Ishikawa (cell line): ENCODE results near the gene NOX5.

Experiments
- CEBPB ChIP-seq: IDR thresholded peaks from 2 replicates; pipeline ENCODE4 v1.6.1; 2012
- CREB1 ChIP-seq: IDR thresholded peaks from 2 replicates; pipeline ENCODE4 v1.6.1; 2012; ENCODE audit warnings: low read depth
- EGR1 ChIP-seq: IDR thresholded peaks from 2 replicates; pipeline ENCODE4 v1.6.1; 2012
- EP300 ChIP-seq: IDR thresholded peaks from 2 replicates; pipeline ENCODE4 v1.6.1; 2012; ENCODE audit warnings: borderline replicate concordance
- FOXM1 ChIP-seq: IDR thresholded peaks from 2 replicates; pipeline ENCODE4 v1.6.1; 2012; ENCODE audit warnings: low read depth, borderline replicate concordance
- NFIC ChIP-seq: IDR thresholded peaks from 2 replicates; pipeline ENCODE4 v1.6.1; 2012
- RAD21 ChIP-seq: IDR thresholded peaks from 2 replicates; pipeline ENCODE4 v1.6.1; 2012; ENCODE audit warnings: low read depth
- TAF1 ChIP-seq: IDR thresholded peaks from 2 replicates; pipeline ENCODE4 v1.6.1; 2012; ENCODE audit warnings: low read depth, mild to moderate bottlenecking
- TCF12 ChIP-seq: IDR thresholded peaks from 2 replicates; pipeline ENCODE4 v1.6.1; 2012; ENCODE audit warnings: low read depth
- TEAD4 ChIP-seq: IDR thresholded peaks from 2 replicates; pipeline ENCODE4 v1.6.1; 2012
- YY1 ChIP-seq: IDR thresholded peaks from 2 replicates; pipeline ENCODE4 v1.6.1; 2012; ENCODE audit warnings: low read depth
- ZBTB7A ChIP-seq: IDR thresholded peaks from 2 replicates; pipeline ENCODE4 v1.6.1; 2012; ENCODE audit warnings: low read depth
- TF ChIP-seq, protein P1 (sequence below): IDR thresholded peaks from 2 replicates; pipeline ENCODE4 v1.6.1; 2012
- TF ChIP-seq, protein P2 (sequence below): IDR thresholded peaks from 2 replicates; pipeline ENCODE4 v1.6.1; 2012; ENCODE audit warnings: low read depth, mild to moderate bottlenecking
- TF ChIP-seq, protein P3 (sequence below): IDR thresholded peaks from 2 replicates; pipeline ENCODE4 v1.6.1; 2012

NOX5 gene

DNA sequence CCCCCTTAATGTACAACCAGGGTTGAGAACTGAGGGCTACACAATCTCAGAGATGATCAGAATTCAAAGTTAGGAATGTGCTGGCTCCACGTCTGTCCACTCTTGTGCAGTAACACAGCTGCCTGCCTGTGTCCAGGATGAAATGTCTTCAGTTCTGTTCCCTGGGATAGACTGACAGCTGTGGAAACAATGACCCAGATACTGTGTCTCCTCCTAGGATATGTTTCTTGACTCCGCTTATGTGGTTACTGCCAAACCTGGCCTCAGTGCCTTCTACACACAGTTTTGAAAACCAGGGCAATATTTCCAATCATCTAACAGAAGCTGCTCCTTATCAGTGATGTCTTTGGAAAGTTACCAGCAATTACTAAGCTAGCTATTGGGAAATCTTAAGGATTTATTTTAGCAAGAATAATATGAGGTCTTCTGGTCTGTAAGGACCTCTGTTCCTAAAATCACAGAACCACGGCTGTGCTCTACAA is 67.6 kb downstream of the NOX5 start:
- TF ChIP-seq, protein P1, sequence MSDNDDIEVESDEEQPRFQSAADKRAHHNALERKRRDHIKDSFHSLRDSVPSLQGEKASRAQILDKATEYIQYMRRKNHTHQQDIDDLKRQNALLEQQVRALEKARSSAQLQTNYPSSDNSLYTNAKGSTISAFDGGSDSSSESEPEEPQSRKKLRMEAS, result no peak
- TF ChIP-seq NFIC (no peak), ZBTB7A (no peak), CEBPB (no peak), CREB1 (no peak), RAD21 (no peak), YY1 (no peak), TAF1 (no peak), TEAD4 (no peak), TCF12 (no peak), FOXM1 (no peak)
- TF ChIP-seq, protein P2, sequence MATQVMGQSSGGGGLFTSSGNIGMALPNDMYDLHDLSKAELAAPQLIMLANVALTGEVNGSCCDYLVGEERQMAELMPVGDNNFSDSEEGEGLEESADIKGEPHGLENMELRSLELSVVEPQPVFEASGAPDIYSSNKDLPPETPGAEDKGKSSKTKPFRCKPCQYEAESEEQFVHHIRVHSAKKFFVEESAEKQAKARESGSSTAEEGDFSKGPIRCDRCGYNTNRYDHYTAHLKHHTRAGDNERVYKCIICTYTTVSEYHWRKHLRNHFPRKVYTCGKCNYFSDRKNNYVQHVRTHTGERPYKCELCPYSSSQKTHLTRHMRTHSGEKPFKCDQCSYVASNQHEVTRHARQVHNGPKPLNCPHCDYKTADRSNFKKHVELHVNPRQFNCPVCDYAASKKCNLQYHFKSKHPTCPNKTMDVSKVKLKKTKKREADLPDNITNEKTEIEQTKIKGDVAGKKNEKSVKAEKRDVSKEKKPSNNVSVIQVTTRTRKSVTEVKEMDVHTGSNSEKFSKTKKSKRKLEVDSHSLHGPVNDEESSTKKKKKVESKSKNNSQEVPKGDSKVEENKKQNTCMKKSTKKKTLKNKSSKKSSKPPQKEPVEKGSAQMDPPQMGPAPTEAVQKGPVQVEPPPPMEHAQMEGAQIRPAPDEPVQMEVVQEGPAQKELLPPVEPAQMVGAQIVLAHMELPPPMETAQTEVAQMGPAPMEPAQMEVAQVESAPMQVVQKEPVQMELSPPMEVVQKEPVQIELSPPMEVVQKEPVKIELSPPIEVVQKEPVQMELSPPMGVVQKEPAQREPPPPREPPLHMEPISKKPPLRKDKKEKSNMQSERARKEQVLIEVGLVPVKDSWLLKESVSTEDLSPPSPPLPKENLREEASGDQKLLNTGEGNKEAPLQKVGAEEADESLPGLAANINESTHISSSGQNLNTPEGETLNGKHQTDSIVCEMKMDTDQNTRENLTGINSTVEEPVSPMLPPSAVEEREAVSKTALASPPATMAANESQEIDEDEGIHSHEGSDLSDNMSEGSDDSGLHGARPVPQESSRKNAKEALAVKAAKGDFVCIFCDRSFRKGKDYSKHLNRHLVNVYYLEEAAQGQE, result no peak

DNA sequence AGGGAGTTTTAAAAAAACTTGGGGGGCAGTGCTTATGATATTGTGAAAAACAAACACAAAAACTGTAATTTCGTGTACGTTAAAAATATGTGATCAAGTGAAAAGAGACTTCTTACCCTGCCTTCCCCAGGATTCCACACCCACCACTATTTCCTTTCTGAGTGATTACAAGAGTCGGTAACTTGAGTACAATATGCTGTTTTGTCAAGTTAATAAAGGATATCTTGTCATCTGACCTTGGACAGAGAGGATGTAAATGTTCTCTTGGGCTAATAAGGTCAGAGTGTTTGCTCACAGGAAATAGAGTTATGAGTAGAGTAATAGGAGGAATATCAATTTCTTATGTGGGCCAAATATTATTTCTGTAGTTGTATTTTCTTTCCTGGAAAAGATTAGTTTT is 68.1 kb downstream of the NOX5 start:
- no peak for TF ChIP-seq TEAD4
- TF ChIP-seq FOXM1, result no peak
- TF ChIP-seq EP300, result no peak
- TF ChIP-seq, protein P1, result no peak
- TF ChIP-seq CEBPB, result no peak
- TF ChIP-seq TAF1, result no peak

DNA sequence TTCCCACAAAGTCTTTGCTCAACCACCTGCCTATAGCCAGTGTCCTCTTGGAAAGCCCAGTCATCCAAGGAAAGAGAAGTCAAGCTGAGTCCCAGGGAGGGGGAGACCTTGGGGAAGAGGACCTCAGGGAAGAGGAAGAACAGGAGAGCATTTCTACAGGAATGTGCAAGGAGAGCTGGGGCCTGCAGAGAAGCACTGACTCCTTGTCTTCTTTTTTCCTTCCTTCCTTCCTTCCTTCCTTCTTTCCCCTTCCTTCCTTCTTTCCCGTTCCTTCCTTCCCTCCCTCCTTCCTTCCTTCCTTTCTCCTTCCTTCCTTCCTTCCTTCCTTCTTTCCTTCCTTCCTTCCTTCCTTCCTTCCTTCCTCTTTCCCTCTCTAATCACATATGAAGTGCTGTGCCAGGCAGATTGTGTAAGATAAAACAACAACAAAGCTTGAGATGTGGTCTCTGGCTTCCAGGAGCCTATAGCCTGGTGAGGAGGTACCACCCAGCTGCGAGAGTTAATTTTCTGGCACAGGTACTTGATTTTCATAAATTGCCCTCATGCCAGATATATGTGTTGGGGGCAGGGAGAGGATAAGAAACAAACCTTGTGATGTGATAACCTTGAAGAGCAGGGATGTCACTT is 70.0 kb downstream of the NOX5 start:
- TF ChIP-seq ZBTB7A (no peak), NFIC (no peak)

DNA sequence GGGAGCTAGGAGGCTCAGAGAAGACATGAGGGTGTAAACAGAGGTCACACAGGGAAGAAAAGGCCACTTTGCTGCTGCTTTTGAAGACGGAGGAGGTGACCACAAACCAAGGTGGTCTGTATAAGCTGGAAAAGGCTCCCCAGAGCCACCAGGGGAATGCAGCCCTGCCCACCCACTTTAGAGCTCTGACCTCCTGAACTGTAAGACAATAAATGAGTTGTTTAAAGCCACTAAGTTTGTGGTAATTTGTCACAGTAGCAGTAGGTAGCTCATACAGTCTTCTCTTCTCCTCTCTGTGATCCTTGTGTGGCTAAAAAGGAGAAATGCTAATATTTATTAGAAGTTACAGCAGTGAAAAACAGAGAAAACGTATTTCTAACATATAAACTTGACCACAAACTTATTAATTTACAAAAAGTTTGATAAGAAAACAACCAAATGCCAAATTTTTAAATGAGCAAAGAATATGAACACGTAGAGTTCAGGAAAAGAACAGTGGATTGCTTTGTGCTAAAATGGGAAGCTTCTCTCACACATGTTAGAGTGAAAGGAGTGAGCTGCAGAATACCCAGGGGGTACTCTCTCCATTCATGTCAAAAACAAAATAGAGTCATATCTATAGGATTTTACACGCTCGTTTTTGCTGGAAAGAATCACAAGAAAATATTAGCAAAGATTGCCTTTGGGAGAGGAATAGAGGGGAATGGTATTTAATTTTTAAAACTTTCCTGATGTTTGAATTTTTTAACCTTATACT is 71.0 kb downstream of the NOX5 start:
- no peak for TF ChIP-seq EP300
- TF ChIP-seq FOXM1, result no peak
- no peak for TF ChIP-seq RAD21
- no peak for TF ChIP-seq CREB1
- TF ChIP-seq EGR1, result no peak
- TF ChIP-seq YY1, result no peak
- TF ChIP-seq, protein P3, sequence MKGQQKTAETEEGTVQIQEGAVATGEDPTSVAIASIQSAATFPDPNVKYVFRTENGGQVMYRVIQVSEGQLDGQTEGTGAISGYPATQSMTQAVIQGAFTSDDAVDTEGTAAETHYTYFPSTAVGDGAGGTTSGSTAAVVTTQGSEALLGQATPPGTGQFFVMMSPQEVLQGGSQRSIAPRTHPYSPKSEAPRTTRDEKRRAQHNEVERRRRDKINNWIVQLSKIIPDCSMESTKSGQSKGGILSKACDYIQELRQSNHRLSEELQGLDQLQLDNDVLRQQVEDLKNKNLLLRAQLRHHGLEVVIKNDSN, result no peak
- TF ChIP-seq, protein P2, result no peak
- no peak for TF ChIP-seq TAF1
- TF ChIP-seq TEAD4, result no peak
- TF ChIP-seq, protein P1, result no peak
- TF ChIP-seq NFIC, result no peak
- TF ChIP-seq TCF12, result no peak
- TF ChIP-seq CEBPB, result no peak
- TF ChIP-seq ZBTB7A, result no peak

DNA sequence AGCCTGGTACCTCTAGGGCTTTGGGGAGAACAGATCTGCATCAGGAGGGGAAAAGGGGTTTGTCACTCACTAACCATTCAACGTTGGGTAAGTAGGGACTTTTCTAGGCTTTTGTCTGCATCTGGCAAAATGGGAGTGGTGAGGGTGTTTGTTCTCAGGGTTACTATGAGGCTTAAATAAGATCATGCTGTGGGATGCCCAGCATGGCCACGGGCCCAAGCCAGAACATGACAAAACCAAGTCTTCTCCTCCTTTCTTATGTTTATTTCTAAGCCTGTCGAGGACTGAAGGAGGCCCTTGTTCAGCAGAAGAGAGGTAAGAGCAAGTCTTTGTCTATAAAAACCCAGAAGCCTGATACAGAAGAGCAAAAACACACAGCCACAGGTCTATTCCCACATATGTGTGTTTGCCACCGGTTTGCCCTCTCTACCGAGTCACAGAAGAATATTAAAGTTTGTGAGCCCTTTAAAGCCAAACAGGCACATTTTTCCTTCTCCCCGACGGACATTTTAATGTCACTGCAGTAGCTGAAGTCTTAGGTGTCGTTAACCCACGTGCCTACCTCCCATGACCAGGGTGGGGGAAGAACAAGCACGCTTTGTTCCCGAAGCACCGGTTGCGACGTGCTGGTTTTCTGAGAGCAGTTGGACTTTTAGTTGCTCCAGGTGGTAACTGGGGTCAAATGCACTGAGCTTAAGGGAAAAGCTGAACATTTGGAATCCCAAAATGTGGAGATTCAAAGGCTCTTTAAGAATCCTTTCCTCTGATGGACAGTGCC is 72.1 kb downstream of the NOX5 start:
- no peak for TF ChIP-seq CEBPB
- TF ChIP-seq EP300, result no peak
- TF ChIP-seq YY1, result no peak
- TF ChIP-seq NFIC, result no peak
- TF ChIP-seq, protein P3, result no peak
- TF ChIP-seq EGR1, result no peak
- TF ChIP-seq TAF1, result no peak
- no peak for TF ChIP-seq ZBTB7A
